ENCODE results near the gene CCDC158. TPM values are rescaled to one million over a fixed set of nuclear protein-coding genes. Genes with fewer than 3 reads are reported as not detected.
A peak's percentile ranks its signal among the peaks of the same experiment; 100 is the strongest.

CCDC158 gene
- total and polyA plus RNA-seq, 10 of the 15 experiments (the other 5 are each of a cell fraction or from before 2014, with no cell fraction given): not detected

DNA sequence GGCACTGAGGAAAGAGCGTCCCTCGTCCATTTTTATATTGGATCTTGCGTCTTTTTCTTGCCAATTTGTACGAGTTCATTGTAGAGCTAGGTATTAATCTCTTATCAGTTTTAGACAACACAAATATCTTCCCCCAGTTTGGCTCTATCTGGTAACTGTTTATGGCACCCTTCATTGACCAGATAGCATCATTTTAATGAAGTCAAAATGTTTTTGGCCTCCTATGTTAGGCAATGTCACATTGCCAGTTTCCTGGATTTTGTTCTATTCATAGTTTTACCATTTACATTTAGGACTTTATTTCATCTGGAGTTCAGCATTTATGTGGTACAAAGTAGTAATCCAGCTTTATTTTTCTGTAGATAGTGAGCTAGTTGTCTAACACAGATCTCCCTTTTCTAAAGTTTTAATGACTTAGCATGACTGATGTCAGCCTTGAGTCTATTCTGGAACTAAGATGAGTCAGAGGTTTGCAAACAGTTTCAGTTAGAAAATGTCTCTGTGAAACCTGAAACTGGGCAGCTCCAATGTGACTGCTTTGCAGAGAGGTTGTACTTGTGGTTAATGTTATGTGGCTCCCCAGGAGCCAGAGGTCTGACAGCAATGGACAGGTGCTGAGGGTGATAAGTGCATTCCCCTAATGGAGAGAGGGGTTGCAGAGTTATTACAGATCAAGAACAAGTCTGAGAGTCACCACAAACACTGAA, 119.7 kb downstream of the CCDC158 start (continued):
- TF ChIP-seq FOS (IDR thresholded peaks at IDR 0.05; ENCODE audit: borderline replicate concordance, extremely low read depth, insufficient read length) (no peak), MEF2A (IDR thresholded peaks at IDR 0.05; ENCODE audit: insufficient read depth, low read depth, low read length) (peak; percentile 94), EED (IDR thresholded peaks at IDR 0.05; ENCODE audit: low read depth) (peak; percentile 62; the same call in 1 of the 2 replicates), IRF4 (IDR thresholded peaks at IDR 0.05; ENCODE audit: low read depth, low read length) (peak; percentile 87), CBFB (IDR thresholded peaks at IDR 0.05; ENCODE audit: low read depth) (peak; percentile 66; the same call in 1 of the 2 replicates), STAT1 (conservative IDR thresholded peaks at IDR 0.05) (no peak), TBL1XR1 (IDR thresholded peaks at IDR 0.05; ENCODE audit: low read depth, low read length) (no peak), KLF5 (IDR thresholded peaks at IDR 0.05; ENCODE audit: partially characterized antibody) (no peak), ZBED1 (IDR thresholded peaks at IDR 0.05; ENCODE audit: borderline replicate concordance) (peak; percentile 48; the same call in 1 of the 2 replicates), RAD21 (IDR thresholded peaks at IDR 0.05; ENCODE audit: insufficient read depth, low read depth, low read length) (peak; percentile 21; the same call in 1 of the 2 replicates), BACH1 (IDR thresholded peaks at IDR 0.05; ENCODE audit: borderline replicate concordance) (no peak), CREB1 (IDR thresholded peaks at IDR 0.05; ENCODE audit: low read depth) (peak; percentile 64), MEF2B (IDR thresholded peaks at IDR 0.05; ENCODE audit: partially characterized antibody, poor library complexity, severe bottlenecking) (peak; percentile 56), CBX5 (IDR thresholded peaks at IDR 0.05; ENCODE audit: low read depth) (peak; percentile 88), ZNF217 (IDR thresholded peaks at IDR 0.05) (peak; percentile 78; the same call in 1 of the 2 replicates), NFIC (IDR thresholded peaks at IDR 0.05; ENCODE audit: low read depth, low read length) (peak; percentile 91)
- TF ChIP-seq, protein P1, sequence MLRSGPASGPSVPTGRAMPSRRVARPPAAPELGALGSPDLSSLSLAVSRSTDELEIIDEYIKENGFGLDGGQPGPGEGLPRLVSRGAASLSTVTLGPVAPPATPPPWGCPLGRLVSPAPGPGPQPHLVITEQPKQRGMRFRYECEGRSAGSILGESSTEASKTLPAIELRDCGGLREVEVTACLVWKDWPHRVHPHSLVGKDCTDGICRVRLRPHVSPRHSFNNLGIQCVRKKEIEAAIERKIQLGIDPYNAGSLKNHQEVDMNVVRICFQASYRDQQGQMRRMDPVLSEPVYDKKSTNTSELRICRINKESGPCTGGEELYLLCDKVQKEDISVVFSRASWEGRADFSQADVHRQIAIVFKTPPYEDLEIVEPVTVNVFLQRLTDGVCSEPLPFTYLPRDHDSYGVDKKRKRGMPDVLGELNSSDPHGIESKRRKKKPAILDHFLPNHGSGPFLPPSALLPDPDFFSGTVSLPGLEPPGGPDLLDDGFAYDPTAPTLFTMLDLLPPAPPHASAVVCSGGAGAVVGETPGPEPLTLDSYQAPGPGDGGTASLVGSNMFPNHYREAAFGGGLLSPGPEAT (IDR thresholded peaks at IDR 0.05; ENCODE audit: low read depth): no peak
- TF ChIP-seq, protein P2, sequence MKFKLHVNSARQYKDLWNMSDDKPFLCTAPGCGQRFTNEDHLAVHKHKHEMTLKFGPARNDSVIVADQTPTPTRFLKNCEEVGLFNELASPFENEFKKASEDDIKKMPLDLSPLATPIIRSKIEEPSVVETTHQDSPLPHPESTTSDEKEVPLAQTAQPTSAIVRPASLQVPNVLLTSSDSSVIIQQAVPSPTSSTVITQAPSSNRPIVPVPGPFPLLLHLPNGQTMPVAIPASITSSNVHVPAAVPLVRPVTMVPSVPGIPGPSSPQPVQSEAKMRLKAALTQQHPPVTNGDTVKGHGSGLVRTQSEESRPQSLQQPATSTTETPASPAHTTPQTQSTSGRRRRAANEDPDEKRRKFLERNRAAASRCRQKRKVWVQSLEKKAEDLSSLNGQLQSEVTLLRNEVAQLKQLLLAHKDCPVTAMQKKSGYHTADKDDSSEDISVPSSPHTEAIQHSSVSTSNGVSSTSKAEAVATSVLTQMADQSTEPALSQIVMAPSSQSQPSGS (IDR thresholded peaks at IDR 0.05; ENCODE audit: low read length): peak; percentile 90
- TF ChIP-seq, protein P3, sequence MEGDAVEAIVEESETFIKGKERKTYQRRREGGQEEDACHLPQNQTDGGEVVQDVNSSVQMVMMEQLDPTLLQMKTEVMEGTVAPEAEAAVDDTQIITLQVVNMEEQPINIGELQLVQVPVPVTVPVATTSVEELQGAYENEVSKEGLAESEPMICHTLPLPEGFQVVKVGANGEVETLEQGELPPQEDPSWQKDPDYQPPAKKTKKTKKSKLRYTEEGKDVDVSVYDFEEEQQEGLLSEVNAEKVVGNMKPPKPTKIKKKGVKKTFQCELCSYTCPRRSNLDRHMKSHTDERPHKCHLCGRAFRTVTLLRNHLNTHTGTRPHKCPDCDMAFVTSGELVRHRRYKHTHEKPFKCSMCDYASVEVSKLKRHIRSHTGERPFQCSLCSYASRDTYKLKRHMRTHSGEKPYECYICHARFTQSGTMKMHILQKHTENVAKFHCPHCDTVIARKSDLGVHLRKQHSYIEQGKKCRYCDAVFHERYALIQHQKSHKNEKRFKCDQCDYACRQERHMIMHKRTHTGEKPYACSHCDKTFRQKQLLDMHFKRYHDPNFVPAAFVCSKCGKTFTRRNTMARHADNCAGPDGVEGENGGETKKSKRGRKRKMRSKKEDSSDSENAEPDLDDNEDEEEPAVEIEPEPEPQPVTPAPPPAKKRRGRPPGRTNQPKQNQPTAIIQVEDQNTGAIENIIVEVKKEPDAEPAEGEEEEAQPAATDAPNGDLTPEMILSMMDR (IDR thresholded peaks at IDR 0.05 in 2 of 3, conservative IDR thresholded peaks at IDR 0.05 in 1 of 3; ENCODE audit: control insufficient read depth in 2 of 3, extremely low read depth in 1 of 3, insufficient read depth in 1 of 3, low read depth in 3 of 3, low read length in 3 of 3): 0 out of 6 replicates have a peak, but pooled peaks of 1 of the 3 experiments have one; percentile 9
- TF ChIP-seq, protein P4, sequence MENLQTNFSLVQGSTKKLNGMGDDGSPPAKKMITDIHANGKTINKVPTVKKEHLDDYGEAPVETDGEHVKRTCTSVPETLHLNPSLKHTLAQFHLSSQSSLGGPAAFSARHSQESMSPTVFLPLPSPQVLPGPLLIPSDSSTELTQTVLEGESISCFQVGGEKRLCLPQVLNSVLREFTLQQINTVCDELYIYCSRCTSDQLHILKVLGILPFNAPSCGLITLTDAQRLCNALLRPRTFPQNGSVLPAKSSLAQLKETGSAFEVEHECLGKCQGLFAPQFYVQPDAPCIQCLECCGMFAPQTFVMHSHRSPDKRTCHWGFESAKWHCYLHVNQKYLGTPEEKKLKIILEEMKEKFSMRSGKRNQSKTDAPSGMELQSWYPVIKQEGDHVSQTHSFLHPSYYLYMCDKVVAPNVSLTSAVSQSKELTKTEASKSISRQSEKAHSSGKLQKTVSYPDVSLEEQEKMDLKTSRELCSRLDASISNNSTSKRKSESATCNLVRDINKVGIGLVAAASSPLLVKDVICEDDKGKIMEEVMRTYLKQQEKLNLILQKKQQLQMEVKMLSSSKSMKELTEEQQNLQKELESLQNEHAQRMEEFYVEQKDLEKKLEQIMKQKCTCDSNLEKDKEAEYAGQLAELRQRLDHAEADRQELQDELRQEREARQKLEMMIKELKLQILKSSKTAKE (IDR thresholded peaks at IDR 0.05; ENCODE audit: low read depth, poor library complexity, severe bottlenecking): peak; percentile 34

All from GM12878 (cell line).